Activated T-cell treated with anti-CD3 and anti-CD28 coated beads, Interleukin-2, amount 50 U/mL, for 24 hours (primary cell): ENCODE measurements around the gene PIK3C3.

Source experiments
- DNase-seq: peaks from one replicate; pipeline ENCODE4 v3.0.0-alpha.2; 2020
- H3K27ac Mint-ChIP-seq: 2 replicates; pipeline ENCODE4 v1.8.0; 2020; ENCODE audit warnings: mild to moderate bottlenecking, mixed read lengths
- H3K27me3 Mint-ChIP-seq: 2 replicates; pipeline ENCODE4 v1.8.0; 2020; ENCODE audit warnings: mixed read lengths
- H3K36me3 Mint-ChIP-seq: 2 replicates; pipeline ENCODE4 v1.8.0; 2020; ENCODE audit warnings: low read depth, mixed read lengths
- H3K4me1 Mint-ChIP-seq: 2 replicates; pipeline ENCODE4 v1.8.0; 2020; ENCODE audit warnings: low read depth, mixed read lengths
- H3K4me3 Mint-ChIP-seq: 2 replicates; pipeline ENCODE4 v1.8.0; 2020; ENCODE audit warnings: mild to moderate bottlenecking, moderate library complexity, mixed read lengths
- H3K9me3 Mint-ChIP-seq: 2 replicates; pipeline ENCODE4 v1.8.0; 2020; ENCODE audit warnings: mixed read lengths

PIK3C3 gene

GRCh38 chr18:42131066-42131929 lies 176.3 kb downstream of the PIK3C3 start:
- no peaks in the 10 kb centered on the region for H3K27me3 Mint-ChIP-seq
- H3K9me3 Mint-ChIP-seq = no peaks in the 10 kb centered on the region
- no peak overlapping the region for H3K4me3 Mint-ChIP-seq

GRCh38 chr18:42131930-42132244 lies 176.9 kb downstream of the PIK3C3 start:
- no peak for DNase-seq
- H3K36me3 Mint-ChIP-seq = no peaks in the 10 kb centered on the region
- no peaks in the 10 kb centered on the region for H3K9me3 Mint-ChIP-seq
- H3K27ac Mint-ChIP-seq = no peak overlapping the region
- no peak overlapping the region for H3K4me3 Mint-ChIP-seq
- H3K4me1 Mint-ChIP-seq = no peaks in the 10 kb centered on the region
- no peaks in the 10 kb centered on the region for H3K27me3 Mint-ChIP-seq

More at GRCh38 chr18:42131066-42131929, 176.3 kb downstream of the PIK3C3 start:
- no peak for DNase-seq
- Mint-ChIP-seq H3K36me3 (no peaks in the 10 kb centered on the region), H3K27ac (no peak overlapping the region), H3K4me1 (no peaks in the 10 kb centered on the region)
